HTERT RPE-1 (cell line): ENCODE results near the gene MKNK1.

ENCODE experiments used
- in situ Hi-C: fragments of 300-500 bp; cut with MboI; formaldehyde crosslinking; loops from 4 replicates; pipeline ENCODE4 v1.14.3; 2020; ENCODE audit warnings: low sequenced_read_pairs

The MKNK1 gene

GRCh38 chr1:46568461-46568891 is 35.6 kb downstream of the MKNK1 start:
- in situ Hi-C loops: no loop called here

- in situ Hi-C loops: no loop called here
These were observed 40.7 kb downstream of the MKNK1 start for GRCh38 chr1:46563341-46563740.

GRCh38 chr1:46562498-46562897 is 41.6 kb downstream of the MKNK1 start:
- in situ Hi-C loops: no loop called here

GRCh38 chr1:46558966-46559365 is 45.1 kb downstream of the MKNK1 start:
- in situ Hi-C loops: no loop called here

GRCh38 chr1:46558141-46558963 is 45.7 kb downstream of the MKNK1 start:
- in situ Hi-C loops: no loop called here

- in situ Hi-C loops: no loop called here
These were observed 46.7 kb downstream of the MKNK1 start for GRCh38 chr1:46557403-46557802.

- in situ Hi-C loops: no loop called here
These were observed 47.2 kb downstream of the MKNK1 start for GRCh38 chr1:46556822-46557221.

- in situ Hi-C loops: no loop called here
These were observed 48.0 kb downstream of the MKNK1 start for GRCh38 chr1:46555826-46556619.

- in situ Hi-C loops: no loop called here
These were observed 49.3 kb downstream of the MKNK1 start for GRCh38 chr1:46554597-46555381.

- in situ Hi-C loops: no loop called here
These were observed 49.9 kb downstream of the MKNK1 start for GRCh38 chr1:46554236-46554596.

- in situ Hi-C loops: no loop called here
These were observed 50.6 kb downstream of the MKNK1 start for GRCh38 chr1:46553506-46553905.

GRCh38 chr1:46552357-46553237 is 51.5 kb downstream of the MKNK1 start:
- in situ Hi-C loops: no loop called here

- in situ Hi-C loops: no loop called here
These were observed 52.4 kb downstream of the MKNK1 start, which contains the start of gene KNCN for GRCh38 chr1:46551597-46552095. KNCN (minus strand) TSS chr1:46551647; CDS start chr1:46551215, 432 bp downstream.

- in situ Hi-C loops: no loop called here
These were observed 53.3 kb downstream of the MKNK1 start for GRCh38 chr1:46550751-46551231.

GRCh38 chr1:46549697-46550681 is 54.1 kb downstream of the MKNK1 start:
- in situ Hi-C loops: no loop called here

GRCh38 chr1:46547481-46548383 is 56.3 kb downstream of the MKNK1 start:
- in situ Hi-C loops: no loop called here

GRCh38 chr1:46546210-46546609 is 57.9 kb downstream of the MKNK1 start:
- in situ Hi-C loops: no loop called here

- in situ Hi-C loops: no loop called here
These were observed 58.3 kb downstream of the MKNK1 start for GRCh38 chr1:46545784-46546183.
